ENCODE measurements around the gene MACROD1. TPM values are rescaled to one million over a fixed set of nuclear protein-coding genes. Genes with fewer than 3 reads are reported as not detected.

The MACROD1 gene
- total and polyA plus RNA-seq, 7 experiments from 2014 or later: 5.4 to 16.2 (median 9.7) TPM

- peaks cover 0 to 12% (median 8%) of the 10 kb centered on the region in 7 donors for H3K4me1 Mint-ChIP-seq
- peak overlapping the region in 2 of 10 donors; percentile 67 to 70 for H3K4me3 Mint-ChIP-seq
- peaks cover 0 to 4% of the 10 kb centered on the region in 2 donors for H3K4me1 ChIP-seq (ENCODE audit: control insufficient read depth in 2 of 2, insufficient read depth in 2 of 2, low read length in 2 of 2)
- peaks cover 0 to 5% (median 0%) of the 10 kb centered on the region in 5 donors for H3K36me3 Mint-ChIP-seq
- no peaks in the 10 kb centered on the region for H3K9me3 Mint-ChIP-seq
- peaks cover 6 to 28% (median 22%) of the 10 kb centered on the region in 5 donors for H3K27me3 Mint-ChIP-seq
- H3K27me3 ChIP-seq (ENCODE audit: control insufficient read depth in 2 of 2, insufficient read depth in 2 of 2, low read length in 2 of 2): no peaks in the 10 kb centered on the region
- intact Hi-C loops (cut with micrococcal nuclease): no loop called here
- H3K27ac ChIP-seq (ENCODE audit: low read depth, low read length): no peak overlapping the region
- H3K9me3 ChIP-seq (ENCODE audit: control insufficient read depth in 2 of 3, low read length in 3 of 3): no peaks in the 10 kb centered on the region
- no peak overlapping the region for H3K4me3 ChIP-seq (ENCODE audit: low read length)
- H3K27ac Mint-ChIP-seq: no peak overlapping the region
- POLR2A ChIA-PET: no interaction called here
- H3K36me3 ChIP-seq (ENCODE audit: control insufficient read depth in 2 of 3, insufficient read depth in 3 of 3, low read length in 3 of 3): no peaks in the 10 kb centered on the region
- CTCF ChIA-PET: no interaction called here
- DNase-seq (no peak), ATAC-seq (no peak)
Observed at GRCh38 chr11:64059339-64060140, 106.4 kb downstream of the MACROD1 start.

GRCh38 chr11:64058494-64058893 lies 107.4 kb downstream of the MACROD1 start:
- Mint-ChIP-seq H3K4me3 (no peak overlapping the region), H3K27ac (no peak overlapping the region), H3K27me3 (peaks cover 6 to 24% (median 21%) of the 10 kb centered on the region in 5 donors), H3K36me3 (peaks cover 0 to 5% (median 0%) of the 10 kb centered on the region in 5 donors), H3K9me3 (no peaks in the 10 kb centered on the region), H3K4me1 (peaks cover 0 to 12% (median 8%) of the 10 kb centered on the region in 7 donors)
- CTCF ChIA-PET: interaction anchor here (0.6 kb wide), 1 partner anchor 34 kb away, joined by 3 read pairs; no protein-coding TSS in a partner anchor
- DNase-seq (no peak), ATAC-seq (no peak)
- POLR2A ChIA-PET: no interaction called here
- Histone ChIP-seq H3K4me3 (ENCODE audit: low read length) (no peak overlapping the region), H3K36me3 (ENCODE audit: control insufficient read depth in 2 of 3, insufficient read depth in 3 of 3, low read length in 3 of 3) (no peaks in the 10 kb centered on the region), H3K9me3 (ENCODE audit: control insufficient read depth in 2 of 3, low read length in 3 of 3) (no peaks in the 10 kb centered on the region), H3K27ac (ENCODE audit: low read depth, low read length) (no peak overlapping the region), H3K27me3 (ENCODE audit: control insufficient read depth in 2 of 2, insufficient read depth in 2 of 2, low read length in 2 of 2) (no peaks in the 10 kb centered on the region), H3K4me1 (ENCODE audit: control insufficient read depth in 2 of 2, insufficient read depth in 2 of 2, low read length in 2 of 2) (peaks cover 0 to 4% of the 10 kb centered on the region in 2 donors)
- intact Hi-C loops (cut with micrococcal nuclease): no loop called here

DNA sequence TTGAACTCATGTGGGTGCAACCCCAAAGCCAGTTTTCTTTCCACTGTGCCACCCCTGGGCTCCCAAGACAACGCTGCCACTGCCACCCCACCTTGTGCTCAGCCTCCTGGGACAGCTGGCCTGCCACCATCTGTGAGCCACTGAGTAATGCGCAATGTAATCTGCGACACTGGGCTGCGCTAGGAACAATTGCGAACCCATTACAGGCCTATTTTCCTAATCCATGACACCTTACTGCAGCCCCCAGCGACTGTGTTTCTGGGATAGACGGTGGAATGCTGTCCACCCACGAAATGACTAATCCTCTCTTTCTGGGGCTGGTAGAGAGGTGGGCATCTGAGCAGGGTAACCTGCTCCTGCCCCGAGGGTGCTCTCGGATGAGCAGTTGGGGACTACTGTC lies 108.0 kb downstream of the MACROD1 start:
- Histone ChIP-seq H3K27ac (ENCODE audit: low read depth, low read length) (no peak overlapping the region), H3K27me3 (ENCODE audit: control insufficient read depth in 2 of 2, insufficient read depth in 2 of 2, low read length in 2 of 2) (no peaks in the 10 kb centered on the region), H3K36me3 (ENCODE audit: control insufficient read depth in 2 of 3, insufficient read depth in 3 of 3, low read length in 3 of 3) (no peaks in the 10 kb centered on the region), H3K4me1 (ENCODE audit: control insufficient read depth in 2 of 2, insufficient read depth in 2 of 2, low read length in 2 of 2) (peaks cover 0 to 4% of the 10 kb centered on the region in 2 donors), H3K4me3 (ENCODE audit: low read length) (no peak overlapping the region), H3K9me3 (ENCODE audit: control insufficient read depth in 2 of 3, low read length in 3 of 3) (no peaks in the 10 kb centered on the region)
- H3K4me3 Mint-ChIP-seq: no peak overlapping the region
- DNase-seq: no peak
- CTCF ChIA-PET: no interaction called here
- intact Hi-C loops (cut with micrococcal nuclease): no loop called here
- peaks cover 2 to 19% (median 16%) of the 10 kb centered on the region in 5 donors for H3K27me3 Mint-ChIP-seq
- H3K27ac Mint-ChIP-seq: no peak overlapping the region
- H3K4me1 Mint-ChIP-seq: peaks cover 0 to 12% (median 8%) of the 10 kb centered on the region in 7 donors
- peaks cover 0 to 2% (median 0%) of the 10 kb centered on the region in 5 donors for H3K36me3 Mint-ChIP-seq
- ATAC-seq: no peak
- no peaks in the 10 kb centered on the region for H3K9me3 Mint-ChIP-seq
- POLR2A ChIA-PET: no interaction called here

- no peaks in the 10 kb centered on the region for H3K27me3 ChIP-seq (ENCODE audit: control insufficient read depth in 2 of 2, insufficient read depth in 2 of 2, low read length in 2 of 2)
- H3K9me3 ChIP-seq (ENCODE audit: control insufficient read depth in 2 of 3, low read length in 3 of 3): no peaks in the 10 kb centered on the region
- no peak for ATAC-seq
- no peaks in the 10 kb centered on the region for H3K9me3 Mint-ChIP-seq
- H3K4me1 Mint-ChIP-seq: peaks cover 0 to 12% (median 8%) of the 10 kb centered on the region in 7 donors
- H3K27ac ChIP-seq (ENCODE audit: low read depth, low read length): no peak overlapping the region
- no peaks in the 10 kb centered on the region for H3K36me3 Mint-ChIP-seq
- intact Hi-C loops (cut with micrococcal nuclease): no loop called here
- no peak overlapping the region for H3K27ac Mint-ChIP-seq
- H3K4me3 ChIP-seq (ENCODE audit: low read length): no peak overlapping the region
- no peak for DNase-seq
- ChIA-PET POLR2A (interaction anchor here (0.5 kb wide), 1 partner anchor 159 kb away, joined by 5 read pairs; no protein-coding TSS in a partner anchor), CTCF (no interaction called here)
- no peaks in the 10 kb centered on the region for H3K36me3 ChIP-seq (ENCODE audit: control insufficient read depth in 2 of 3, insufficient read depth in 3 of 3, low read length in 3 of 3)
- H3K27me3 Mint-ChIP-seq: peaks cover 0 to 13% (median 8%) of the 10 kb centered on the region in 5 donors
- H3K4me1 ChIP-seq (ENCODE audit: control insufficient read depth in 2 of 2, insufficient read depth in 2 of 2, low read length in 2 of 2): peaks cover 0 to 4% of the 10 kb centered on the region in 2 donors
- no peak overlapping the region for H3K4me3 Mint-ChIP-seq
Observed at GRCh38 chr11:64056861-64057260, 109.1 kb downstream of the MACROD1 start.

- H3K27me3 Mint-ChIP-seq: peaks cover 0 to 7% (median 3%) of the 10 kb centered on the region in 5 donors
- POLR2A ChIA-PET: no interaction called here
Observed at GRCh38 chr11:64056213-64056785, 109.6 kb downstream of the MACROD1 start.

GRCh38 chr11:64055077-64055476 lies 110.8 kb downstream of the MACROD1 start:
- H3K4me3 Mint-ChIP-seq: no peak overlapping the region
- no peaks in the 10 kb centered on the region for H3K27me3 Mint-ChIP-seq
- no peaks in the 10 kb centered on the region for H3K36me3 Mint-ChIP-seq
- H3K4me1 Mint-ChIP-seq: no peaks in the 10 kb centered on the region
- ATAC-seq (no peak), DNase-seq (no peak)
- CTCF ChIA-PET: no interaction called here
- intact Hi-C loops (cut with micrococcal nuclease): no loop called here
- Histone ChIP-seq H3K4me3 (ENCODE audit: low read length) (no peak overlapping the region), H3K4me1 (ENCODE audit: control insufficient read depth in 2 of 2, insufficient read depth in 2 of 2, low read length in 2 of 2) (no peaks in the 10 kb centered on the region), H3K27ac (ENCODE audit: low read depth, low read length) (no peak overlapping the region), H3K27me3 (ENCODE audit: control insufficient read depth in 2 of 2, insufficient read depth in 2 of 2, low read length in 2 of 2) (no peaks in the 10 kb centered on the region), H3K36me3 (ENCODE audit: control insufficient read depth in 2 of 3, insufficient read depth in 3 of 3, low read length in 3 of 3) (no peaks in the 10 kb centered on the region), H3K9me3 (ENCODE audit: control insufficient read depth in 2 of 3, low read length in 3 of 3) (no peaks in the 10 kb centered on the region)
- H3K27ac Mint-ChIP-seq: no peak overlapping the region
- no peaks in the 10 kb centered on the region for H3K9me3 Mint-ChIP-seq
- POLR2A ChIA-PET: no interaction called here

More at GRCh38 chr11:64056213-64056785, 109.6 kb downstream of the MACROD1 start:
- H3K4me3 Mint-ChIP-seq: no peak overlapping the region
- H3K4me1 ChIP-seq (ENCODE audit: control insufficient read depth in 2 of 2, insufficient read depth in 2 of 2, low read length in 2 of 2): peaks cover 0 to 4% of the 10 kb centered on the region in 2 donors
- intact Hi-C loops (cut with micrococcal nuclease): no loop called here
- no peak overlapping the region for H3K27ac Mint-ChIP-seq
- H3K4me3 ChIP-seq (ENCODE audit: low read length): no peak overlapping the region
- CTCF ChIA-PET: no interaction called here
- no peaks in the 10 kb centered on the region for H3K9me3 ChIP-seq (ENCODE audit: control insufficient read depth in 2 of 3, low read length in 3 of 3)
- ATAC-seq: no peak
- no peaks in the 10 kb centered on the region for H3K36me3 Mint-ChIP-seq
- no peaks in the 10 kb centered on the region for H3K36me3 ChIP-seq (ENCODE audit: control insufficient read depth in 2 of 3, insufficient read depth in 3 of 3, low read length in 3 of 3)
- no peak overlapping the region for H3K27ac ChIP-seq (ENCODE audit: low read depth, low read length)
- H3K27me3 ChIP-seq (ENCODE audit: control insufficient read depth in 2 of 2, insufficient read depth in 2 of 2, low read length in 2 of 2): no peaks in the 10 kb centered on the region
- no peaks in the 10 kb centered on the region for H3K9me3 Mint-ChIP-seq
- peaks cover 0 to 10% (median 6%) of the 10 kb centered on the region in 7 donors for H3K4me1 Mint-ChIP-seq
- no peak for DNase-seq
